H1 (cell line): ENCODE measurements around the gene KIZ. TPM values are rescaled to one million over a fixed set of nuclear protein-coding genes. Genes with fewer than 3 reads are reported as not detected.
A peak's percentile ranks its signal among the peaks of the same experiment; 100 is the strongest.

ENCODE experiments used
- CTCF ChIA-PET: fragments of 300-600 bp; sonication (Branson Sonifier 250); formaldehyde crosslinking; loops from one replicate; lab custom pipeline; 2021; ENCODE audit not compliant: partially characterized antibody; lab: Charles Lee
- POLR2A ChIA-PET: fragments of 300-600 bp; sonication (Branson Sonifier 250); formaldehyde crosslinking; loops from one replicate; lab custom pipeline; 2021; ENCODE audit warnings: inconsistent platforms; ENCODE audit not compliant: partially characterized antibody; lab: Charles Lee
- DNase-seq, 2 experiments: peaks; one replicate each; pipeline versions ENCODE4 v3.0.0 to v3.0.0-alpha.2; 2010 to 2022; ENCODE audit warnings: low spot score in 2 of 2, low read depth in 1 of 2, mixed read lengths in 1 of 2
- FAIRE-seq: peaks from 2 replicates; lab custom pipeline; 2011; peaks lifted over from hg19 to GRCh38; lab: Jason Lieb, UNC
- H2AFZ ChIP-seq: 2 replicates; pipeline ENCODE4 v1.8.1; 2012; ENCODE audit warnings: low read length, inconsistent platforms
- H2AK5ac ChIP-seq: 2 replicates; pipeline ENCODE4 v1.6.1; 2013; ENCODE audit warnings: low read depth, low read length
- H2BK120ac ChIP-seq: replicated peaks from 2 replicates; pipeline ENCODE3; 2013; ENCODE audit warnings: low read depth, low read length, inconsistent platforms
- H2BK12ac ChIP-seq: 2 replicates; pipeline ENCODE4 v1.6.1; 2013; ENCODE audit warnings: low read depth, low read length
- H2BK15ac ChIP-seq: 2 replicates; pipeline ENCODE4 v1.6.1; 2013; ENCODE audit warnings: low read length
- H2BK20ac ChIP-seq: 2 replicates; pipeline ENCODE4 v1.6.1; 2013; ENCODE audit warnings: low read length
- H2BK5ac ChIP-seq: 2 replicates; pipeline ENCODE4 v1.6.1; 2013; ENCODE audit warnings: low read depth, low read length
- H3K14ac ChIP-seq: 2 replicates; pipeline ENCODE4 v1.6.1; 2013; ENCODE audit warnings: inconsistent platforms; ENCODE audit not compliant: insufficient read length
- H3K18ac ChIP-seq: 2 replicates; pipeline ENCODE4 v1.6.1; 2013; ENCODE audit warnings: low read length; ENCODE audit errors: extremely low read depth
- H3K23ac ChIP-seq: 2 replicates; pipeline ENCODE4 v1.6.1; 2013; ENCODE audit warnings: inconsistent platforms; ENCODE audit not compliant: insufficient read length
- H3K23me2 ChIP-seq: 2 replicates; pipeline ENCODE4 v1.6.1; 2013; ENCODE audit warnings: low read depth, low read length
- H3K27ac ChIP-seq: 2 replicates; pipeline ENCODE4 v1.6.1; 2011; ENCODE audit warnings: low read depth, low read length, inconsistent platforms
- H3K27me3 ChIP-seq, 4 experiments: replicated peaks in 1 of 4; 1 replicate in 1 of 4; 2 replicates in 3 of 4; pipeline versions ENCODE4 v1.6.1 to v1.8.1; 2011 to 2013; ENCODE audit warnings: low read length in 3 of 4, mild to moderate bottlenecking in 3 of 4, inconsistent platforms in 2 of 4, mixed read lengths in 2 of 4, moderate library complexity in 1 of 4; ENCODE audit not compliant: control insufficient read depth in 3 of 4, insufficient read depth in 3 of 4; ENCODE audit errors: extremely low read depth in 1 of 4
- H3K36me3 ChIP-seq, 4 experiments: 2 replicates each; pipeline versions ENCODE4 v1.6.1 to v1.8.1; 2011 to 2013; ENCODE audit warnings: mild to moderate bottlenecking in 4 of 4, low read length in 3 of 4, moderate library complexity in 2 of 4, control low read depth in 1 of 4, inconsistent platforms in 1 of 4; ENCODE audit not compliant: insufficient read depth in 4 of 4, control insufficient read depth in 2 of 4
- H3K4ac ChIP-seq: replicated peaks from 2 replicates; pipeline ENCODE3; 2013; ENCODE audit warnings: low read length, low read depth, mixed read lengths, inconsistent platforms; ENCODE audit not compliant: insufficient read length
- H3K4me1 ChIP-seq, 4 experiments: replicated peaks in 1 of 4; 1 replicate in 1 of 4; 2 replicates in 3 of 4; pipeline versions ENCODE4 v1.6.1 to v1.8.1; 2011 to 2013; ENCODE audit warnings: low read length in 3 of 4, inconsistent platforms in 2 of 4, mixed read lengths in 1 of 4; ENCODE audit not compliant: insufficient read depth in 4 of 4, control insufficient read depth in 3 of 4
- H3K4me2 ChIP-seq, 2 experiments: 2 replicates each; pipeline versions ENCODE4 v1.6.1 to v1.8.1; 2011 to 2013; ENCODE audit warnings: low read depth in 2 of 2, low read length in 2 of 2, control low read depth in 1 of 2, inconsistent platforms in 1 of 2, mild to moderate bottlenecking in 1 of 2; ENCODE audit not compliant: insufficient read depth in 1 of 2
- H3K4me3 ChIP-seq, 4 experiments: fragments of 200-600, 300-600 bp in 1 of 4; sonication (generic), shearing (Covaris generic), sonication (Bioruptor Twin) in 1 of 4; 2 replicates each; pipeline versions ENCODE4 v1.5.1 to v1.8.1; 2011 to 2016; ENCODE audit warnings: low read length in 4 of 4, low read depth in 3 of 4, control low read depth in 2 of 4, inconsistent platforms in 2 of 4, mild to moderate bottlenecking in 2 of 4, mixed read lengths in 1 of 4, moderate library complexity in 1 of 4; ENCODE audit not compliant: insufficient read depth in 2 of 4; ENCODE audit errors: extremely low read depth in 1 of 4
- H3K56ac ChIP-seq: replicated peaks from 2 replicates; pipeline ENCODE3; 2013; ENCODE audit warnings: low read depth, mild to moderate bottlenecking, mixed read lengths, low read length, inconsistent platforms; ENCODE audit not compliant: insufficient read length
- H3K79me1 ChIP-seq: 2 replicates; pipeline ENCODE4 v1.6.1; 2013; ENCODE audit warnings: low read depth, low read length, control low read depth
- H3K79me2 ChIP-seq, 2 experiments: 2 replicates each; pipeline versions ENCODE4 v1.6.1 to v1.8.1; 2012 to 2013; ENCODE audit warnings: low read length in 2 of 2, mild to moderate bottlenecking in 2 of 2, inconsistent platforms in 1 of 2; ENCODE audit not compliant: insufficient read depth in 2 of 2, control insufficient read depth in 1 of 2
- H3K9ac ChIP-seq, 4 experiments: replicated peaks in 1 of 4; 1 replicate in 1 of 4; 2 replicates in 3 of 4; pipeline versions ENCODE4 v1.6.1 to v1.8.1; 2011 to 2013; ENCODE audit warnings: low read depth in 3 of 4, low read length in 3 of 4, control low read depth in 2 of 4, mild to moderate bottlenecking in 2 of 4, moderate library complexity in 2 of 4, inconsistent platforms in 1 of 4; ENCODE audit errors: extremely low read depth in 1 of 4
- H3K9me3 ChIP-seq, 2 experiments: 2 replicates each; pipeline versions ENCODE4 v1.6.1 to v1.8.1; 2012 to 2013; ENCODE audit warnings: mild to moderate bottlenecking in 2 of 2, moderate library complexity in 2 of 2, control low read depth in 1 of 2, inconsistent platforms in 1 of 2, low read depth in 1 of 2, low read length in 1 of 2, mixed read lengths in 1 of 2; ENCODE audit not compliant: insufficient read depth in 2 of 2
- H4K20me1 ChIP-seq, 2 experiments: replicated peaks in 1 of 2; 2 replicates each; pipeline versions ENCODE3 to v1.8.1; 2011 to 2013; ENCODE audit warnings: inconsistent platforms in 2 of 2, low read length in 2 of 2, mild to moderate bottlenecking in 1 of 2; ENCODE audit not compliant: insufficient read depth in 2 of 2, control insufficient read depth in 1 of 2
- H4K5ac ChIP-seq: 2 replicates; pipeline ENCODE4 v1.6.1; 2013; ENCODE audit warnings: low read length, low read depth, mixed read lengths, inconsistent platforms; ENCODE audit not compliant: insufficient read length
- H4K8ac ChIP-seq: 2 replicates; pipeline ENCODE4 v1.8.0; 2013; ENCODE audit warnings: mild to moderate bottlenecking, moderate library complexity, low read length, inconsistent platforms; ENCODE audit not compliant: insufficient read depth; ENCODE audit errors: extremely low read depth
- H4K91ac ChIP-seq: replicated peaks from 2 replicates; pipeline ENCODE3; 2013; ENCODE audit warnings: low read length, mixed read lengths, inconsistent platforms; ENCODE audit not compliant: insufficient read length
- ATF3 ChIP-seq: IDR thresholded peaks from 2 replicates; pipeline ENCODE4 v1.6.1; 2011; ENCODE audit warnings: low read depth, mild to moderate bottlenecking, low read length; ENCODE audit not compliant: insufficient read depth
- CEBPB ChIP-seq: IDR thresholded peaks from 2 replicates; pipeline ENCODE4 v1.6.1; 2012; ENCODE audit warnings: low read depth, low read length
- JUN ChIP-seq: IDR thresholded peaks from 2 replicates; pipeline ENCODE4 v1.6.1; 2011; ENCODE audit warnings: low read depth, mild to moderate bottlenecking, improper control_type of control experiment, low read length
- MAFK ChIP-seq: IDR thresholded peaks from 2 replicates; pipeline ENCODE4 v1.6.1; 2012; ENCODE audit warnings: low read depth, mild to moderate bottlenecking, improper control_type of control experiment, low read length
- NRF1 ChIP-seq: IDR thresholded peaks from 2 replicates; pipeline ENCODE4 v1.6.1; 2011; ENCODE audit warnings: mild to moderate bottlenecking, low read depth, low read length, improper control_type of control experiment
- PHF8 ChIP-seq: fragments of 200-600 bp; sonication (generic); conservative IDR thresholded peaks from 2 replicates; pipeline ENCODE4 v1.7.1; 2012; ENCODE audit warnings: low read depth, mild to moderate bottlenecking, inconsistent platforms, low read length, moderate library complexity
- RNF2 ChIP-seq: fragments of 200-900, 300-1000 bp; sonication (generic); IDR thresholded peaks from 2 replicates; pipeline ENCODE4 v1.7.1; 2016; ENCODE audit warnings: borderline replicate concordance, low read depth, mild to moderate bottlenecking, antibody characterized with exemption, low read length; ENCODE audit not compliant: poor library complexity, severe bottlenecking; ENCODE audit errors: missing control alignments
- SIX5 ChIP-seq: IDR thresholded peaks from 2 replicates; pipeline ENCODE4 v1.6.1; 2011; ENCODE audit warnings: mild to moderate bottlenecking, low read depth, low read length
- TEAD4 ChIP-seq: IDR thresholded peaks from 2 replicates; pipeline ENCODE4 v1.6.1; 2012; ENCODE audit warnings: low read depth, low read length, inconsistent platforms, mixed read lengths
- YY1 ChIP-seq: IDR thresholded peaks from 2 replicates; pipeline ENCODE4 v1.6.1; 2011; ENCODE audit warnings: low read depth, mild to moderate bottlenecking, low read length
- ZNF274 ChIP-seq: IDR thresholded peaks from 2 replicates; pipeline ENCODE4 v1.7.0; 2012; ENCODE audit warnings: low read length, borderline replicate concordance; ENCODE audit errors: extremely low read depth
- WGBS, 2 experiments: shearing (Covaris generic) in 1 of 2; methylation state at CpG; one replicate each; pipeline versions ENCODE4 v1.1.6 to v1.1.7; 2013 to 2015; ENCODE audit warnings: low lambda C conversion rate in 2 of 2, mixed read lengths in 2 of 2, inconsistent platforms in 1 of 2, low coverage in 1 of 2, missing lambda C conversion rate in 1 of 2; ENCODE audit not compliant: insufficient replicate concordance in 2 of 2, insufficient coverage in 1 of 2, insufficient read length in 1 of 2; ENCODE audit errors: extremely low coverage in 1 of 2, missing lambda C conversion rate in 1 of 2; 5-methylcytosine and 5-hydroxymethylcytosine counted together
- polyA plus RNA-seq, 7 experiments: library from polyadenylated mRNA; depleted of rRNA in 3 of 7; stranded (reverse) in 5 of 7; unstranded in 2 of 7; fragments of >200 nt in 5 of 7; fragments of 200-250 nt in 2 of 7; gene quantifications; 1 replicate in 5 of 7; 2 replicates in 1 of 7; 4 replicates in 1 of 7; pipeline versions ENCODE4 v1.2.1 to v1.2.3, GENCODE V29; 2011 to 2013; ENCODE audit warnings: missing spikeins in 2 of 7, mixed read lengths in 2 of 7
- total RNA-seq: library from RNA; stranded (reverse); fragmentation: NEBNext Ultra II Directional; extraction: Animal tissue kit (Norgen Biotek cat#: 25700); gene quantifications from 2 replicates; pipeline ENCODE4 v1.2.1, GENCODE V29; 2021

KIZ gene
- total and polyA plus RNA-seq, 2 of the 8 experiments (the other 6 are each of a cell fraction or from before 2014, with no cell fraction given), result 13.0 to 51.7 TPM

- no peak overlapping the region for H3K9ac ChIP-seq
- H3K79me1 ChIP-seq, result no peaks in the 10 kb centered on the region
- CTCF ChIA-PET, result interaction anchor here (1.2 kb wide), 2 partner anchors 12 to 386 kb away, joined by 3 read pairs; no protein-coding TSS in a partner anchor
- no peak overlapping the region for H3K4me3 ChIP-seq
- H3K36me3 ChIP-seq, result no peaks in the 10 kb centered on the region
- no peaks in the 10 kb centered on the region for H3K27me3 ChIP-seq
- no peaks in the 10 kb centered on the region for H3K23me2 ChIP-seq
- H3K27ac ChIP-seq, result no peak overlapping the region
- H4K5ac ChIP-seq, result no peak overlapping the region
- H4K8ac ChIP-seq, result no peak overlapping the region
- H2BK15ac ChIP-seq, result no peak overlapping the region
- WGBS, 2 experiments, result 86% methylated on average over 7 of the region's 7 CpGs; no CpG with 5 or more reads in 1 of the 2 experiments
- H3K14ac ChIP-seq, result no peak overlapping the region
- POLR2A ChIA-PET, result interaction anchor here (0.7 to 1.2 kb wide), 3 partner anchors 23 to 1179 kb away, joined by 3 read pairs; partner anchors contain the start of gene XRN2
- no peaks in the 10 kb centered on the region for H3K4me1 ChIP-seq
- H3K79me2 ChIP-seq, result no peaks in the 10 kb centered on the region
- no peak overlapping the region for H2BK5ac ChIP-seq
- H3K9me3 ChIP-seq, result no peaks in the 10 kb centered on the region
- H4K91ac ChIP-seq, result no peak overlapping the region
- no peak overlapping the region for H2BK20ac ChIP-seq
- no peak overlapping the region for H2AK5ac ChIP-seq
- FAIRE-seq, result no peak
- no peak overlapping the region for H3K23ac ChIP-seq
- no peak overlapping the region for H2BK120ac ChIP-seq
- no peak overlapping the region for H3K4me2 ChIP-seq
- no peak overlapping the region for H3K18ac ChIP-seq
- H3K56ac ChIP-seq, result no peak overlapping the region
- no peak overlapping the region for H3K4ac ChIP-seq
- 0 out of 2 replicates have a peak overlapping the region, but pooled peaks have one; percentile 65 for H2AFZ ChIP-seq
- no peak for DNase-seq
- H4K20me1 ChIP-seq, result no peaks in the 10 kb centered on the region
- no peak overlapping the region for H2BK12ac ChIP-seq
- TF ChIP-seq PHF8, result no peak
- TF ChIP-seq SIX5, result no peak
- no peak for TF ChIP-seq ZNF274
- TF ChIP-seq ATF3, result no peak
- TF ChIP-seq NRF1, result no peak
- TF ChIP-seq RNF2, result no peak
- no peak for TF ChIP-seq JUN
- no peak for TF ChIP-seq CEBPB
- TF ChIP-seq MAFK, result no peak
- TF ChIP-seq YY1, result no peak
- no peak for TF ChIP-seq TEAD4
These were observed 154.0 kb downstream of the KIZ start for GRCh38 chr20:21279706-21280521.
